GM12892 (cell line): ENCODE results near the gene CYP3A5.

Experiments
- POLR2A ChIP-seq: IDR thresholded peaks from 2 replicates; pipeline ENCODE4 v1.6.1; 2011; ENCODE audit warnings: low read depth, low read length, control low read depth
- POLR2AphosphoS5 ChIP-seq: IDR thresholded peaks from 2 replicates; pipeline ENCODE4 v1.6.1; 2011; ENCODE audit warnings: low read depth, low read length, control low read depth

DNA sequence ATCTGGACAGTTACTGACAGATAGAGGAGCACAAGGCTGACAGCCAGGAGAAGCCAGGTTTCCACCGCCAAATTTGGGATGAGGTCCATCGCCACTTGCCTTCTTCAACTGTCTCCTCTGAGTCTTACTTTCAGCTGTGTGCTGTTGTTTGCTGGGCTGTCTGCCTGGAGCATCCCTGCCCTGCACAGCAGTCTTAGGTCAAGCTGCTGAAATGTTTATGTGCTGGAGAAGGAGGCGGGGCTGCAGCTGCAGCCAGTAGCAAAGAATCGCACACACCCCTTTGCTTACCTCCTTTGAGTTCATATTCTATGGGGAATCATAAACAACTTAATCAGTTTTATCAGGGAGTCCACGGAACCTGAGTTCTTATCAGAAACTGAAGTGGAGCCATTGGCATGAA is 20.1 kb upstream of the CYP3A5 start:
- TF ChIP-seq POLR2A (no peak), POLR2AphosphoS5 (no peak)
